Fibroblast of gingiva (primary cell): ENCODE data around the gene IL17RD.
A peak's percentile ranks its signal among the peaks of the same experiment; 100 is the strongest.

ENCODE experiments used
- DNase-seq: peaks from one replicate; pipeline ENCODE4 v3.0.0-alpha.2; 2011; ENCODE audit warnings: low read depth

The IL17RD gene

DNA sequence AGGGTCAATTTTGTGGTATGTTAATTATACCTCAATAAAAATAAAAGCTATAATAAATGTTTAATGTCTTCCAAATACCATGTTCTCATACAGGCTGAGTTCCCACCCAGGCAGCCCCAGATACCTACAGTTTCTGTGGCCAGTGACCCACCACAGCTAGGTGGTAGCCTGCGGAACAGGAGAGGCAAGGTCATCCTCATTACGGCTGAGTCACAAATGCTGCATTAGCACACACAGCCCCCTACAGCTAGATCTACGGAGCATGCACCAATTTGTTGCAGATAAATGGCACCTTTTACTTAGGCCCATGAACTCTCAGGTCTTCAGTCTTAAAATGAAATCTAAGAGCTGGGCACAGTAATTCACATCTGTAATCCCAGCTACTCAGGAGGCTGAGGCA is 99.6 kb downstream of the IL17RD start:
- no peak for DNase-seq

DNA sequence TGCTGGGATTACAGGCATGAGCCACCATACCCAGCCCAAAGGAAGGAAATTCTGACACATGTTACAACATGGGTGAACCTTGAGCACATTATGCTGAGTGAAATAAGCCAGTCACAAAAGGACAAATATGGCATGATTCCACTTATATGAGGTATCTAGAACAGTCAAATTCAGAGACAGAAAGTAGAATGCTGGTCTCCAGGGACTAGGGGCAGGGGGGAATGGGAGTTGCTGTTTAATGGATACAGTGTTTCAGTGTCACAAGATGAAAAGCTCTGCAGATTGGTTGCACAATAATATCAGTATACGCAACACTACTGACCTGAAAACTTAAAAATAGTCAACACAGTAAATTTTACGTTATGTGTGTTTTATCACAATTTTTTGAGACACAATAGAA is 100.6 kb downstream of the IL17RD start:
- no peak for DNase-seq

DNA sequence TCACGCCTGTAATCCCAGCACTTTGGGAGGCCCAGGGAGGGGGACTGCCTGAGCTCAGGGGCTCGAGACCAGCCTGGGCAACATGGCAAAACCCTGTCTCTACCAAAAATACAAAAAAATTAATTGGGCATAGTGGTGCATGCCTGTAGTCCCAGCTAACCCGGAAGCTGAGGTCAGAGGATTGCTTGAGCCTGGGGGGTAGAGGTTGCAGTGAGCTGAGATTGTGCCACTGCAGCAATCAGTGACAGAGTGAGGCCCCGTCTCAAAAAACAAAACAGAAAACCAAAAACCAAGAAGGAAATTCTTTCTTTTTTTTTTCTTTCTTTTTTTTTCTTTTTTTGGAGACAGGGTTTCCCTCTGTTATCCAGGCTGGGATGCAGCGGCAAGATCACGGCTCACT is 101.2 kb downstream of the IL17RD start:
- DNase-seq, result no peak

DNA sequence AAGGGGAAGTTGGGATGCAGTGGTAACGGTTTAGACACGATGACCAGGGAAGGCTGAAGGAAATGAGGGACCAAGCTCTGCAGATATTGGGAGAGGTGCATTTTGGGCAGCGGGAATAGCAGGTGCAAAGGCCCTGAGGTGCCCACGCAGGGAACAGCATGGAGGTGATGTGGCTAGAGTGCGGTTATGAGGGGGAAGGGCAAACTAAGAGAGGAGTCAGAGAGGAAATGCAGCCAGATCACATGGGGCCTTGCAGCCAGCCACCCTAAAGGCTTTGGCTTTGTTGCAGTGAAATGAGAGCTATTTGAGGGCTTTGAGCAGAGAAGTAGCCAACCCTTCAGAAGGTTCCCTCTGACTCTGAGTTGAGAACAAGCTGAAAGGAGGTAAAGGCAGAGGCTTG is 102.1 kb downstream of the IL17RD start:
- DNase-seq, result no peak

DNA sequence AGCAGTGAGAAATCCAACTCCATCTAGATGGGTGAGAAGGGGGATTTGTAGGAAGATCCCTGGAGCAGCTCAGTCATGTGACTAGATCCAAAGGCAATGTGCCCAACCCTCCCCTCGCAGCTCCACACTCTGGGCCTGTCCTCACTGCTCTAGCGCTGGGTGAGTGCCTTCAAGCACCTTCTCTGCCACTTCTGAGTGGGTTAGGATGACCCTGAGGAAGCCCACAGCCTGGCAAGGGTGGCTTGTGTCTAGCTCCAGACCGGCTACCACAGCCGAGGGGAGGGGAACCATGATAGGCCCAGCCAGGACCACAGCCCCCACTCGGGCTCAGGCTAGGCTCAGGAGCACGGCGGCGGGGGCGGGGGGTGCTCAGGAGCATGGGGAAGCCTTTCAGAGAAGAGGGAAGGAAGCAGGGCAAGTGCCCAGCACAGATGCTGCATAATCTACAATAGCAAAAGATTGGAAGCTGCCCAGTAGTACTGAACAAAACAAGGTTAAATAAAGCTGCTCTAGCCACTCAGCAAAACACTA is 103.0 kb downstream of the IL17RD start:
- no peak for DNase-seq

- no peak for DNase-seq
These were observed 103.6 kb downstream of the IL17RD start for GRCh38 chr3:57061556-57061955.

- DNase-seq, result peak; percentile 53
These were observed 104.9 kb downstream of the IL17RD start, which contains the start of gene SPATA12 for GRCh38 chr3:57060089-57060821. Gene SPATA12, plus strand, starts transcription at chr3:57060664. Its CDS starts 13,031 bp downstream, at chr3:57073695.

GRCh38 chr3:57059411-57059810 is 105.7 kb downstream of the IL17RD start:
- DNase-seq, result no peak

DNA sequence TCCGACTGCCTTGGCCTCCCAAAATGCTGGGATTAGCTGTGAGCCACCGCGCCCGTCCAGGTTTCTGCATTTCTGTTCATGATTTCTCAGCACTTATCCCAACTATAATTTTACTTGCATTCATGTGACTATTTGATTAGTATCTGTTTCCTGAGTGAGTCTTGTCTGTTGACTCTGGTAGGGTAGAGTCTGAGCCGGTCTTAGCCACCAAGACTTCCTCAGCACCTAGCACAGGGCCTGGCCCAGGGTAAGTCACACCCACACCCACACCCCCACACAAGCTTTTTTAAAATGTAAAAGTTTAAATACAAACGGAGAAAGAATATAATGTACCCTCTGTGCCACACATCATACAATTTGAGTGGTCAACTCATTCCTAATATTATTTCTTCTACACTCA is 107.8 kb downstream of the IL17RD start:
- DNase-seq, result no peak

DNA sequence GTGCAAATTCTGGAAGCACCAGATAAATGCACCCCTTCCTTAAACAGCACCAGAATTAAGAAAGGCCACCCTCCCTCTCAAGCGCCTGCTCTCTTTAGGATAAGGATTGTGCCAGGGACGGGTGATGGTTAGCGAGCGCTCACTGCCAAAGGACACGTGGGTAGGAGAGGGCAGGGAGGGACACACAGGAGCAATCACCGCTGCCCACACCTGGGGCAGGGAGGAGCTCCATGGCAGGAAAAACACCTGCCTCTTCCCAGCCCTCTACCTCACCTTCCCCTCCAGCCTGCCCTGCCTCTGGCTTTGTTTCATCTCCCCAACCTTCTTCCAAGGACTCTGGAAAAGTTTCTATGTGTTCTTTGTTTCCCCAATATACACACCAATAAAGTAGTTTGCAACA is 112.0 kb downstream of the IL17RD start:
- DNase-seq, result no peak

- no peak for DNase-seq
These were observed 112.5 kb downstream of the IL17RD start for GRCh38 chr3:57052662-57053061.

DNA sequence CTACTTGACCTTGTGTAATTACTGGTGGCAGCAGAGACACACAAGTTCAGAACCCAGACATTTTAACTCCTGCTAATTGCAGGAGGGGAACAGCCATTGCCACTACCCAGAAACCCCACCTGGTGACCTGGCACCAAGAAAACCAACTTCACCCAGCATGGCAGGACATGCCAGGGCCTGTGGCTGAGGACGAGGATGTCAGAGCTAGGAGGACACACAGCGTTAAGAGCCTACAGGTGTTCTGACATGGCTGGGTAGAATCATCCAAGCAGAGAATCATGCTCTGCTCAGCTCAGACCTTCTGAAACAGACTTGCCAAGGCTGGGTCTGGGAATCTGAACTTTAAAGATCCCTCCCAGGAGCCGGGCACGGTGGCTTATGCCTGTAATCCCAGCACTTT is 116.4 kb downstream of the IL17RD start:
- no peak for DNase-seq

- DNase-seq, result peak; percentile 36
These were observed 117.0 kb downstream of the IL17RD start for GRCh38 chr3:57048052-57048671.

DNA sequence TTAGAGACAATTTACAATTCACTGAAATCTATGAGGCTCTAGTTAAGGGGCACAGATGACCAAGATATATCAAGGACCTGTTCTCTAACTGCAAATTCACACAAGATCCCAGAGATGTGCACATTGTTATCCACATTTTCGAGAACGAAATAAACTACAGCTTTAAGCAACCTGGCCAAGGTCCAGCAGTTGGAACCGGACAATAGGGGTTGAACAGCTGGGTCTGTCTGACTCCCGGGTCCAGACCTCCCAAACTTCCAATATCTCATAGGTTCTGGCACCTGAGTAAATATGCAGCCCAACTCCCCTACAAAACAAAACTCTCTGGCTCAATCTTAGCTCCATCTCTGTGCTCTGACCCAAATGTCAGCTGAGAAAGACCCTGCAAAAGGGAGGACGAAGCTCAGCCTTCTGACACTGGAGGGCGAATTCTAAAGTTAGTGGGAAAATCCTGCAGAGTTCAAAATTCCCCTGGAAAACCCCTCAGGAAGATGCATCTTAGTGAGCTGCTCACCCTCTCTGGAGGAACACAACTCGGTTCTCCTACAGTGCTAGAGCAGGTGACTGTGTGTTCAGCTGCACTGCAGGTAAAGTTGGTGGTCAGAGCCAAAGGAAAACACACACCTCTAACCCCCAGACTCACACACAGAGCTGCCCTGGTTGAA is 118.9 kb downstream of the IL17RD start:
- DNase-seq, result no peak

GRCh38 chr3:57043518-57043917 is 121.6 kb downstream of the IL17RD start:
- DNase-seq, result no peak

- no peak for DNase-seq
These were observed 123.5 kb downstream of the IL17RD start for GRCh38 chr3:57041674-57042073.
